IPS DF 4.7 (cell line): ENCODE results near the gene CR1L.
"Not testable (repeated sequence)": the region's sequence is repeated elsewhere in the genome, so short reads cannot be mapped to it uniquely, and the experiment has no call there.

Experiments used
- DNase-seq: peaks from one replicate; pipeline ENCODE4 v3.0.0-alpha.2; 2013; ENCODE audit warnings: low spot score; ENCODE audit errors: extremely low read depth

The CR1L gene

DNA sequence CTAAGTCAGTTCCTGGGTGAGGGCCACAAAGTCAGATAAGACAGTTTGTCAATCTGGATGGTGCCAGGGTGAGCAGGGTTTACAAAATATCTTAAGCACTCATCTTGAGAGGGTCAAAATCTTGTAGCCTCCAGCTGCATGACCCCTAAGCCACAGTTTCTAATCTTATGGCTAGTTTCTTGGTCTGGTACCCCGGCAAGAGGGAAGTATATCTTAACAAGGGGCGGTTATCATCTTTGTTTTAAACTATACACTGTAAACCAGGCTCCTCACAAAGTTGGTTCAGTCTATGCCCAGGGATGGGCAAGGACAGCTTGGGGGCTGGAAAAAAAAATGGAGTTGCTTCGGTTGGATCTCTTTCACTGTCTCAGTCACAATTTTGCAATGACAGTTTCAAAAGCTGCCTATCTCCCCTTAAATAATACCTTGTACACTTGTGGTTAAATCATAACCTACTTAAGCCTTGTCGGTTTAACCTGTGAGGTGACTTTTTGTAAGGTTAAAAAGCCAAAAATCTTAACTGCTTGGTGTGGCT lies 99.1 kb downstream of the CR1L start:
- DNase-seq = no peak

DNA sequence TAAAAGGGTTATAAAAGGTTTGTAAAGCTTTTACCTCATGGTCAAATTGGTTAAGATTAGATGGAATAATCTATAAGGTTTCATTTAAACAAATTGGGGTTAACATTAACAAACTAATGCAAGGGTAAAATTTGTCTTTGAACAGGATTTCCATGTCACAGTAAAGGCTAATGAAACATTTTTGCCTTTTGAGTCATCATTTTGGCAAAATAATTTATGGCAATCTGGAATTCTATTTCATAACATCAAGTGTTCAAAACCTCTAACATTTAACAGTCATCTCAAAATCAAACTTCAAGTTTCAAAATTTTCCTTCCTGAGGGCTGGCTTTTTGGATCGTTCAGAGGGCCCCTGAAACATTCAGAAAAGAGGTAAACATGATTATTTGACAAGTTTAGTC lies 100.4 kb downstream of the CR1L start:
- DNase-seq = no peak

DNA sequence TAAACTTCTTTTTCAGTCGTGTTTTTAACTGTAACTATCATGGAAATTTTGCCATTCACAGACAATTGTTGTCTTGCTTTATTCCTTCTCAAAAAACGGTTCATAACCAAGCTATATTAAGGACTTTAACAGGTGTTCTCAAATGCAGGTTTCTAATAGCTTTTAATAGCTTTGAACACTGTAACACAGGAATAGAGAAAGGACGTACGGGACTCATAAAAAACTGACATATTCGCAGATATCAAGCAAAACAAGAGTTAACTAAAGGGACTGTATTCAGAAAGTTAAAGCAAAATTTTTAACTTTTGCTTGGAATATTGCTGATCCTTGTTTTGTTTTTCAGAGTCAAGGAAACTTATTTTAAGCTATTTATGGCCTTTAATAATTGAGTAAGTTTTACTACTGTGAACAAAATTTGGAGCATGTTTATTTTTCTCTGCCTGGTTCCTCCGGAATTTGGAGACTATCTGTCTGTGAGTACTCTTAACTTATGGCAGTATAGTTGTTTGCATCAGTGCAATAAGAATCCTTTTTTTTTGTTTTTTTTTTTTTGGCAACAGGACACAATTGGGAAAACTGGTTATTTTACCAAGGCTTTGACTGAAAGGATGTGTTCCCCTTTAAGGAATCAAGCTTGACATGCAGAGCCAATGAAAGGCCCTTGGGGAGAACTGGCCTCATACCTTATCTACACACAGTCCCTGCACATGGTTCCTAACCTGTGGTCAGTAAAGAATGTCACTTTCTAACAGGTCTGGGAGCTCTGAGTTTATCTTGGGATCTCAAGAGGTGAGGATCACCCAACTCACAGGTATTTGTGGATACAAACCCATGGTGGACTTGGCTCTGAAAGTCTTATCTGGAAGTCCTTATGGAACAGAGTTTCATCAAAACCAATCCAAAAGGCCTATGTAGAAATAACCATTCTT lies 101.2 kb downstream of the CR1L start:
- DNase-seq = no peak

DNA sequence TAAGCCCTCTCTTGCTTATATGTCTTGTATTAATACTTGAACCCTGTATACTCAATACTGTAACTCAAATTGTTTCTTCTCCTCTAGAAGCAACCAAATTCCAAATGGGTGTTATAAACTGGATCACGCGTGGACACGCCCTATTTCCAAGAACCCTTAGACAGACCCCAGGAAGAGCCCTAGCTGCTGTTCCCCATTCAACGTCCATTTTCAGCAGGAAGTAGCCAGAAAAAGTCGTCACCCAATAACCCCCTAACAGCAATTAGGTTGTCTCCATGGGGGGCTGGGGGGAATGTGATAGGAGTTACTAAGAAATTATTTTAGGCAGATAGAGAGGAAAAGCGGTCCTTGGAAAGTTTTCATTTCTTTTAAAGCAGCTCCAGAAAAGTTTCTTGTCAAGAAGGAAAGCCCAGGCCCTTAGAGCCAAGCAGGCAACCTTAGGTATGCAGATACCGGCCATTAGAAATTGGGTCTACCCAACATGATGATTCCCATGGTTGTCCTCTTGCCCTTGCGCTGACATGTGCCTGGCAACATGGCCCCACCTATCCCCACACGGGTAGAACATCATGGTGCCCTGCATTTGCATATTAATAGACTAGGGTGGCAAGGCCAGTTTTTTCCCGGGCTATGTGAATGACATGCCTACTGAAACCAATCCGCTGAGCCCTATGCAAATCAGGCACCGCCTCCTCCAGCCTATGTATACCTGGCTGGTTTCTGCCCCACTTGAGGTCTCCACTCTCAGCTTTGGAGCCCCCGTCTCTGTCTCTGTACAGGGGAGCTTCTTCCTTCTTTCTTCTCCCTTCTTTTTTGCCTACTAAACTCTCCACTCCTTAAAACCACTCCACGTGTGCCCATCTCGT lies 102.9 kb downstream of the CR1L start:
- no peak for DNase-seq

DNA sequence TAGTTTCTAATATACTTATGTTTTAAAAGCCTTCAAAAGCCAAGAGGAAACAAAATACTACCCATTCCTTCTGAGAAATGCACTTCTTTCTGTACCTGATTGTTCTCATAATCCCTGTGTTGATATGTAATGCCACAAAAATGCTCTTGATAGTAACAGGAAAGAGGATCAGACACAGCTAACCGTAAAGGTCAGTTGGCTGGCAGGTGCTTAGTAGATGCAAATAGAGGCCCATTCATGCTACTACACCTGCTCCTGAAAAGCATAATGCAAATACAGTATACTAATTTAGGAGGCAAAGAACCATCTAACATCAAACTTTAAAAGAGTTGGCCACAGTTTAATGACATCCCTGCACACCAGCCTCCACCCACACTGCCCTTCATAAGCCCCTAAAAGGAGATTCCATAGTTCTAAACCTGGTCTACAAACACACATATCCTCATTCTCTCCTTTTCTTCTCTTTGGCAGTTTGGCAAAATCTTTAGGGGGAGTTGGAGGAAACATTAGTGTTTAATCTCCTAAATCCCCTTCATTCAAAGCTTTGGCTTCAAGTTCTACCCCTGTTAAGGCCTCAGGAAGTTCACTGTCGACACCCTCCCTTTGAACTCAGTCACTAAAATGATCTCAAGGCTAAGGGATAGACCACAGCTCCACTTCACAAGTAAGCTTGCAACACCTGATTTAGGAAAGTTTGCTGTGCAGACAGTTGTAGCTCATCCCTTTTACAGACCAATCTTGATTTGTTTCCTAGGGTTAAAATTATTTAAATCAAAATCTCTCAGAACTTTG lies 104.0 kb downstream of the CR1L start:
- DNase-seq = no peak

DNA sequence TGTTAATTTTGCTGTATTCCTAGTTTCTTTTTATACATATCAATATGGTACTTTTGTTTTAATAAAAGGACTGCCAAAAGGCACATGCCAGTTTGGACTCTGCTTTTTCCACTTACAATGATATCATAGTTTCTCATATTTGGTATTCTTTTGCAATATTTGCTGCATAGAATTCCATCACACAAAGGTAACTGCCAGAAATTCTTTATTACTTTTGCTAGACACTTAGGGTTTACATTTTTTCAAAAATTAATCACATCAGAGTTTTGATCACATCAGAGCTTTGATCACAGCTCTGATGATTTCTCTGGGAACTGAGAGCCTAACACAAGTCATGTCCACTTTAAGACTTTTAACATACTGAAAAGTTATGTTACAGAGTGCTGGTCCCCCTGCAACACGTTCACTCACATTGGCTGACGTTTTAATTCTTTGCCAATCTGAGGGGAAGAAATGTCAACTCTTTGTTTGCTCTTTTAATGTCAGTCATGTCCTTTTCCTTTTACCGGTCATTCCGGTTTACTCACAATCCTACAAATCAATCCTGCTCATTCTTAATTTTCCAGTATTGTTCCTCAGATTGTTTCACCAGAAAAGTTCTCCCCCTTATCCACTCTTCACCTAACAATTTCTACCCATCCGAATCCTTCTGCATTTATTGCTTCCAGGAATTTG lies 105.8 kb downstream of the CR1L start:
- DNase-seq = no peak

DNA sequence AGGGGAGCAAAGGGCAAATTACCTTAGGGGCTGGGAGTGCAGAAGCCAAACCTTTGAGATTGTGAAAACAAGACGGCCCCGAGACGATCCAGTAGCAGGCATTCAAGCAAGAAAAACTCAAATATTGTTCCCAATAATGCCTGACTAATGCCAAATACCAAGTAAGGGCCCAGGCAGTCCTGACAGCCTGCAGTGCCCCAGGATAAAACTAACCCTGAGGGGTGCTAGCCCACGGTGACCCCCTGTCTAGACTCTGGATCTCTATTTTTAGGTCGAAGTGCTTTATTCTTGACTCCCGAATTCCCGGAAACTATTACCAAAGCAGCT lies 106.5 kb downstream of the CR1L start:
- not testable (repeated sequence) for DNase-seq

DNA sequence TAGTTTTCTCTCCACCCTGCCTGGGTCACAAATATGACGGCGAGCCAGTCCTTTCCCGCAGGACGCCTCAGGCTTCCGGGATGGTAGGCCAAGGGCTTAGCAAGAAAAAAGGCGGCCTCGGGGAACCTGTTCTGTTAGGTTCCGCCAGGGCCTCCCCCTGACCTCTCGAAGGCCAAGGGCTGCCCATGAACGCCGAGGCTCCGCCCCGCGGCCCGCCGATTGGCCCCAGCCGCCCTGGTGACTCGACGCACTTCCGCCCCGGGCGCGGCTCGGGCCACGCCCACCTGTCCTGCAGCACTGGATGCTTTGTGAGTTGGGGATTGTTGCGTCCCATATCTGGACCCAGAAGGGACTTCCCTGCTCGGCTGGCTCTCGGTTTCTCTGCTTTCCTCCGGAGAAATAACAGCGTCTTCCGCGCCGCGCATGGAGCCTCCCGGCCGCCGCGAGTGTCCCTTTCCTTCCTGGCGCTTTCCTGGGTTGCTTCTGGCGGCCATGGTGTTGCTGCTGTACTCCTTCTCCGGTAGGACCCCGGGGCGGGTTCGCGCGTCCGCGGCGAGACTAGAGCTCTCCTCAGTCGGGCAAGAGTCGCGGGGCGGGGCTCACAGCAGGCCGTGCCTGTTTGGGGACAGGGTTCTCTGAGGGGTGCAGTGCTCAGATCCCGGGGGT lies 107.0 kb downstream of the CR1L start, which contains the start of gene CD46:
TSS of gene CD46 (plus strand) at position 265 of the 666 bp plus-strand sequence. CDS start at position 424, 159 bp downstream.
- DNase-seq = peak; percentile 79

DNA sequence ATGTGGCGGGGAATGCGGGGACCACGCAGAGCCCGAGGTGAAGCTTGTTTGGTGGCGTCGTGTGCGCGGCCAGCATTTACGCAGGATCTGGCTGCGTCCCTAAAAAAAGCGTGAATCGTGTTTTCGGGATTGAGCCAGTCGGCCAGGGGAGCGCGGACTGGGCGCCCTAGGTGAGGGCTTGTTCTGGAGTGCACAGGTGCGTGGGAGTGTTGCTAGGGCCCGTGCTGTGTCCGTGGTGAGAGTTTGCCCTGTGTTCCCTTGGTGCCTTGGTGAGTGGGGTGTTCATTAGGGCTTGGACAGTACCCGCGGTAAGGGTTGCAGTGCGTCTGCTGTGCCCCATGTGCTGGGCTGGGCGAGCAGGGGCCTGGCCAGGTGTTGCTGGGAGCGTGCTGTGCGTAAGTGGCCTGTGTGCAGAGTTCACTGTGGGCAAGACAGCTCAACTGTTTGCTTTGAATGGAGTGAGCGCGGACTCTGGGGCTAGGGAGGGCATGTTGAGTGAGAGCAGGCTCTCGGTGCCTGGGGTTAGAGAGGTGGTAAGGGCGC lies 107.6 kb downstream of the CR1L start:
- no peak for DNase-seq

DNA sequence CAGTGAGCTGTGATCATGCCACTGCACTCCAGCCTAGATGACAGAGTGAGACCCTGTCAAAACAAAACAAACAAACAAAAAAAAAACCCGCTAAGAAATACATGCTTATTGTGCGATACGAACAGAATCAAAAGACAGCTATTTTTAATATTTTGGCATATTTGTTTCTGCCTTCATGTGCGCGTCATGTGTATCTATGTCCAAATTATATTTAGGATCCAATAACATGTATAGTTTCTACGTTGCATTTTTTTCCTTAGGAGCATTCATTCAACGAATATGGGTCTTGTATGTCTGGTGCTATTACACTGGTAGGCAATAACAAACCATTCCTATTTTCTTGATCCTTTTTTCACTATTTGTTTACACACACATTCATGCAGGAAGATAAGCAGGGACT lies 108.7 kb downstream of the CR1L start:
- no peak for DNase-seq

DNA sequence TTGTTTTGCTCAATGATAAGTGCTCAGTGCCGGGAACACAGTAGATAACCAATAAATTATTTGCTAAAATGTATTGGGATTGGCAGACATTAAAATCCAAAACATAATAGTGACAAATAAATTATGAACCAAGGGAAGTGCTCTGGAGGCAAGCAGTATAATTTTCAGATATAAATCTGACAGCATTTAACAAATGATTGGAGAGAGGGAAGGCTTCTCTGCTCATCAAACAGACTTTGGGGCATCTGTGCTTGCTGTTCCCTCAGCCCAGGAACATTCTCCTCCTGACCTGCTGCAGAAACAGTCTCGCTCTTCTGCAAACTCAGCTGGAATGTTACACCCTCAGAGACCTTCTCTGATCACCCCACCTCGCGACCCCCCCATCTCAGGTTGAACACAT lies 109.1 kb downstream of the CR1L start:
- no peak for DNase-seq

DNA sequence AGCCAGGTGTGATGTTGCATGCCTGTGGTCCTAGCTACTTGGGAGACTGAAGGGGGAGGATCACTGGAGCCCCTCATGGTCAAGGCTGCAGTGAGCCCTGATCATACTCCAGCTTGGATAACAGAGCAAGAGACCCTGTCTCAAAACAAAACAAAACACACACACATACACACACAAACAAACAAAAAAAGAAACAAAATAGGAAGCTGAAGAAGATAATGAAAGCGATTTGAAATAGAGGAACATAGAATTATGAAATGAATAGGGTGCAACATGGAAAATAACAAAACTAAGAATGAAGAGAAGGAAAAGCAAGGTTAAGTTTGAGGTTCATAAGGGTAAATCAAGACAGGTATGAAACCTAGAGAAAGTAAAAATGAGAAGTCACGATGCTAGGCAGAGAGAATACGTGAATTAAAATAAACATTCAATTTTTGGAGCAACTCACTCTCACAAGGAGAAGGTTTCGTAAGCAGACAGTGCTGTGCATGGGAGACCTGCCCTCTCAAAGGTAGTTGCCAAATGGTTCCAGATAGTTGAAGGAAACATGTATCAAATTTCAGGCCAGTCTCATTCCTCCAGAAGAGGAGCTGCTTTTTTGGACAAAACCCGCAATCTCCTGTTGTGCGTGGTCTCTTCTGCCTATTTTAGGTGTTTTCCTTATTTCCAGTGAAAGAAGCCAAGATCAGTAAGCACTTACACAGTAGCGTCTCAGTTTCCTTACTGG lies 110.2 kb downstream of the CR1L start:
- no peak for DNase-seq

DNA sequence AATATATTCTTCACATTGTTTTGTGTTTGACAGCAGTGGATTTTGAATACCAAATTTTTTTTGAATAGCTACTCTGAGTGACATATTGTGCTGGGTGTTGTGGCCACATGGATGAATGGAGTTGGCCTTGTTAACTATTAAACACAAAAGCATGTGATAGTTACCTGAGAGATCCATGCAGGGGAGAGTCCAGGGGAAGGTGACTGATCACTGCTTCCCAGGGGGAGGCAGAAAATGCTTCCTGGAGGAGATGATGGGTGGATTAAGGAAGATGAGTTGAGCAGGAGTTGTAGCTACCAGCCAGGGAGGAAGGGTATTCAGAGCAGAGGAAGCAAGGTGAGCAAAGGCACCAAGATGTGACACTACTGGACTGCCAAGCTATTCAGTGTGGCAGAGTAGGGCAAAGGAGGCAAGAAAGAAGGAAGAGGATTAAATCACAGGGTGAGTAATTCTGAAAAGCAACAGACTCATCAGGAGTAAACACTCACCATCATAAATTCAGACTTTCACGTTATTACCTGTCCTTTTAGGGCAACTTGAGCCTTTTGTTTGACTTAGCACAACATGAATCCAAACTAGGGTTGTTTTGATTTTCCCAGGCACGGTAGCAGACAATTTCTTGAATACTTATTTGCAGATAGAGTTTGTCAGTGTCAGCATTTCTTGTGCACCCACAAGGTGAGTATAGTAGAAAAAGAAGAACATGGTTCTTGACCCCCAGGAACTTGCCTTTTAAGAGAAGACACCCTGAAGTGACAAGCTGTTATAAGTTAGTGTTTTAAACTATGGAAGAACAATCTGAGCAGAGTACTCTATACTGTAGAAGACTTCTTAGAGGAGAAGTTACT lies 111.1 kb downstream of the CR1L start:
- no peak for DNase-seq

DNA sequence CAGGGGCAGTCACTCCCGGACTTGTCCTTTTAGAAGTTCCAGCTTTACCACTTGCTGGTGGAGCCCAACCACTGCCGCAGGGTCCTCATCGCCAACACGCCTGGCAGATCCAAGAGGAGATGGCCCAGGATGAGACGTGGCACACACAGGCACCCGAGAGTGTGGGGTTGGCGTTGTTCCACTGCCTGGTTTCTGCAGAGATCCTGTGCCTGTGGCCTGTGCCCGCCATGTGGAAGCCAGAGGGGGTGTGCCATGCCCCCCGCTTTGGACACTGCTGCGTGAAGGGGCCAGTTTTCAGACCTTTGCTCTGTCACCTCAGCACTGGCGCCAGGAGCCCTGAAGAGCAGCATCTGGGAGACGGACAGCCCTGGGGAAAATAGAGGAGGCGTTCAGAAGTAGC lies 117.7 kb downstream of the CR1L start:
- no peak for DNase-seq

DNA sequence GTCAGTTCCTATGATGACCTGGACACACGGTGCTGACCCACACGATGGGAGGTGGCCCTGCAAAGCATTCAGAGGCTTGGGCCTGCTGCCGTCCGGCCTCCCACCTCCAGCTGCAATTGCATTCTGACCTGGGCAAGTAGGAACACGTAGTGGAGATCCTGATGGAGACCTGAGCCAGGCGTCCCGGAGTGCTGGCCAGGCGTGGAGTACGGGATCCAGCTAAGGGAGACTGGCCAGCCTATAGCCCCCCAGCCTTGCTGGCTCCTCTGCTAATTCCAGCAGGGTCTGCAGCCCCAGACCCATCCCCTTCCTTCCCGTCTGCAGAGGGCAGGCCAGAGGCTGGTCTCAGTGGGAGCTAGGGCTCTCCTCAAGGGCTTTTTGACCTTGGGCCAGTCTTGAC lies 118.2 kb downstream of the CR1L start:
- DNase-seq = no peak

DNA sequence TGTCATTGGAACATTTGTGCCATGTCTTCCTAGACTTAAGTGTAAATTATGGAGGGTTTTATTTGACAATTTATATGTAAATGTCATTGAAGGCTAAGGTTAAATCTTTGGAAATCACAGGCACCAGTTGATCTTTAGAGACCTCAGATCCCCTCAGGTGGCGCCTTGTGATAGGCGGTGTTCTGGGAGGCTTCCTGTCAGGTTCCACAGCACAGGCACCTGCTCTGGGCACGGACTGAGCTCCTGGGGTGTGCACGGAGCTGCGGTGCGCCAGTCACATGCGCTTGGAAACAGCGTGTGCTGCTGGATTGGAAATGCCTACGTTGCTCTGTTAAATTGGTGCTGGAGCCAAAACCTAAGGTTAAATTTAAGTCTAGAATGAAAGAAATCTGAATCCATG lies 119.0 kb downstream of the CR1L start:
- DNase-seq = no peak

DNA sequence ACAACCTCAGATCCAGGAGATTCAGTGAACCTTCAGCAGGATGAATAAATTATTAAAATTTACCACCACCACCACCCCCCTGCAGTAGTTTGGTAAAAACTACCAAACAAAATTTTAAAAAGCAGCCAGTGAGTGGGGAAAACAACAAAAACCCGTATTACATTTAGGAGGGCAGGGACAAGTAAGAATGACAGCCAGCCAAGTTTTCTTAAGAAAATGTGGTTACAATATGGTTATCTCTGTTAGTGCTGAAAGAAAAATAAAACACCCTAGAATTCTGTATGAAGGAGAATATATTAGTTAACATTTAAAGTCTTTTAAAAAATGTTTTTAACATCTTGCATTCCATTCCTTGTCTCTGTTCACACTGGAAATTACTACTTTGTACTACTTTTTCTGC lies 121.6 kb downstream of the CR1L start:
- DNase-seq = no peak

DNA sequence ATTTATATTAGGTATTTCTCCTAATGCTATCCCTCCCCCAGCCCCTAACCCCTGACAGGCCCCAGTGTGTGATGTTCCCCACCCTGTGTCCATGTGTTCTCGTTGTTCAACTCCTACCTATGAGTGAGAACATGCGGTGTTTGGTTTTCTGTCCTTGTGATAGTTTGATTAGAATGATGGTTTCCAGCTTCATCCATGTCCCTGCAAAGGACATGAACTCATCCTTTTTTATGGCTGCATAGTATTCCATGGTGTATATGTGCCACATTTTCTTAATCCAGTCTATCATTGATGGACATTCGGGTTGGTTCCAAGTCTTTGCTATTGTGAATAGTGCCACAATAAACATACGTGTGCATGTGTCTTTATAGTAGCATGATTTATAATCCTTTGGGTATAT lies 125.6 kb downstream of the CR1L start:
- not testable (repeated sequence) for DNase-seq
